ENCODE measurements around the gene MCOLN1. TPM values are rescaled to one million over a fixed set of nuclear protein-coding genes. Genes with fewer than 3 reads are reported as not detected.

The MCOLN1 gene
- total and polyA plus RNA-seq, 2 donors (not counting 3 experiments of a cell fraction or from before 2014, with no cell fraction given), result 23.0 to 60.9 TPM

- CTCF ChIA-PET, result no interaction called here
- dilution Hi-C loops (cut with MboI; ENCODE audit: extremely low pct_ligation_motif_present, low sequenced_read_pairs), result no loop called here
Measured at GRCh38 chr19:7545904-7546303, 23.5 kb downstream of the MCOLN1 start.

More at GRCh38 chr19:7545904-7546303, 23.5 kb downstream of the MCOLN1 start:
- Histone ChIP-seq H3K27ac (ENCODE audit: insufficient read depth, low read depth, low read length) (no peak overlapping the region), H3K4me3 (replicated peaks in 1 of 3; ENCODE audit: insufficient read depth in 1 of 3, low read depth in 1 of 3, low read length in 3 of 3) (no peak overlapping the region), H4K20me1 (replicated peaks; ENCODE audit: control insufficient read depth, extremely low read depth, insufficient read depth, low read length) (no peaks in the 10 kb centered on the region), H3K79me2 (ENCODE audit: control insufficient read depth, insufficient read depth, low read length) (no peaks in the 10 kb centered on the region), H3K4me1 (ENCODE audit: control insufficient read depth, extremely low read depth, insufficient read depth, low read length) (no peaks in the 10 kb centered on the region), H3K9me1 (replicated peaks; ENCODE audit: control insufficient read depth, extremely low read depth, insufficient read depth, low read length) (no peaks in the 10 kb centered on the region), H3K27me3 (ENCODE audit: control insufficient read depth in 2 of 2, insufficient read depth in 2 of 2, low read length in 2 of 2) (no peaks in the 10 kb centered on the region), H2AFZ (ENCODE audit: low read depth, low read length) (no peak overlapping the region), H3K36me3 (ENCODE audit: control insufficient read depth in 2 of 2, extremely low read depth in 1 of 2, insufficient read depth in 2 of 2, low read length in 2 of 2) (peaks cover 7 to 33% of the 10 kb centered on the region in 2 experiments), H3K9ac (replicated peaks; ENCODE audit: extremely low read depth, insufficient read depth, low read length) (no peak overlapping the region), H3K4me2 (ENCODE audit: insufficient read depth, low read length) (no peak overlapping the region), H3K9me3 (replicated peaks; ENCODE audit: control insufficient read depth, insufficient read depth, low read length) (no peaks in the 10 kb centered on the region)
- TF ChIP-seq POLR2A (IDR thresholded peaks at IDR 0.05; ENCODE audit: low read depth, low read length), result no peak
- TF ChIP-seq POLR2AphosphoS5 (IDR thresholded peaks at IDR 0.05; ENCODE audit: insufficient read depth, low read depth, low read length), result no peak
- TF ChIP-seq, protein P1, sequence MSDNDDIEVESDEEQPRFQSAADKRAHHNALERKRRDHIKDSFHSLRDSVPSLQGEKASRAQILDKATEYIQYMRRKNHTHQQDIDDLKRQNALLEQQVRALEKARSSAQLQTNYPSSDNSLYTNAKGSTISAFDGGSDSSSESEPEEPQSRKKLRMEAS (IDR thresholded peaks at IDR 0.05; ENCODE audit: insufficient read depth, insufficient read length), result no peak
- TF ChIP-seq JUN (IDR thresholded peaks at IDR 0.05; ENCODE audit: borderline replicate concordance, insufficient read depth, insufficient read length, low read depth), result no peak
- no peak for TF ChIP-seq EZH2 (IDR thresholded peaks at IDR 0.05; ENCODE audit: borderline replicate concordance, low read depth, low read length, severe bottlenecking)
- no peak for TF ChIP-seq GATA2 (IDR thresholded peaks at IDR 0.05; ENCODE audit: insufficient read depth, insufficient read length, low read depth, low read length)
- TF ChIP-seq MYC (IDR thresholded peaks at IDR 0.05; ENCODE audit: low read depth, low read length), result no peak
- no peak for TF ChIP-seq FOS (IDR thresholded peaks at IDR 0.05; ENCODE audit: borderline replicate concordance, insufficient read depth, low read length)
- TF ChIP-seq, protein P2, sequence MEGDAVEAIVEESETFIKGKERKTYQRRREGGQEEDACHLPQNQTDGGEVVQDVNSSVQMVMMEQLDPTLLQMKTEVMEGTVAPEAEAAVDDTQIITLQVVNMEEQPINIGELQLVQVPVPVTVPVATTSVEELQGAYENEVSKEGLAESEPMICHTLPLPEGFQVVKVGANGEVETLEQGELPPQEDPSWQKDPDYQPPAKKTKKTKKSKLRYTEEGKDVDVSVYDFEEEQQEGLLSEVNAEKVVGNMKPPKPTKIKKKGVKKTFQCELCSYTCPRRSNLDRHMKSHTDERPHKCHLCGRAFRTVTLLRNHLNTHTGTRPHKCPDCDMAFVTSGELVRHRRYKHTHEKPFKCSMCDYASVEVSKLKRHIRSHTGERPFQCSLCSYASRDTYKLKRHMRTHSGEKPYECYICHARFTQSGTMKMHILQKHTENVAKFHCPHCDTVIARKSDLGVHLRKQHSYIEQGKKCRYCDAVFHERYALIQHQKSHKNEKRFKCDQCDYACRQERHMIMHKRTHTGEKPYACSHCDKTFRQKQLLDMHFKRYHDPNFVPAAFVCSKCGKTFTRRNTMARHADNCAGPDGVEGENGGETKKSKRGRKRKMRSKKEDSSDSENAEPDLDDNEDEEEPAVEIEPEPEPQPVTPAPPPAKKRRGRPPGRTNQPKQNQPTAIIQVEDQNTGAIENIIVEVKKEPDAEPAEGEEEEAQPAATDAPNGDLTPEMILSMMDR (IDR thresholded peaks at IDR 0.05; ENCODE audit: extremely low read depth in 1 of 2, insufficient read depth in 1 of 2, low read depth in 1 of 2, low read length in 2 of 2), result no peak
- DNase-seq (ENCODE audit: low read depth, low spot score) (no peak), FAIRE-seq (no peak)
- no TSS peak for BruUV-seq (replicated peaks)
- intact Hi-C loops (cut with micrococcal nuclease), result no loop called here
- POLR2A ChIA-PET, result no interaction called here
